ENCODE data around the gene RANBP3. TPM values are rescaled to one million over a fixed set of nuclear protein-coding genes. Genes with fewer than 3 reads are reported as not detected.
"Not testable (repeated sequence)": the region's sequence is repeated elsewhere in the genome, so short reads cannot be mapped to it uniquely, and the experiment has no call there.

Gene RANBP3
- total RNA-seq, 4 donors from 2014 or later = 58.9 to 175 (median 65.0) TPM

- H3K27me3 ChIP-seq = peaks cover 21% of the 10 kb centered on the region
- H3K4me3 ChIP-seq = no peak overlapping the region
- H3K27ac ChIP-seq = no peak overlapping the region
- intact Hi-C loops (cut with DNase I; ENCODE audit: low total_unique reads) (loop anchor here (2.0 kb wide), 1 partner anchor 87 kb away; the partner anchor contains the start of gene NRTN), in situ Hi-C loops (cut with MboI; ENCODE audit: low pct_ligation_motif_present in 1 of 4, low pct_unique_long_range_greater_than_20kb in 1 of 4, low sequenced_read_pairs in 3 of 4) (loop anchor here in 1 of 4 donors (10.0 kb wide), 1 partner anchor 87 kb away; the partner anchor contains the start of gene NRTN)
- H3K4me1 ChIP-seq = peaks cover 6 to 17% (median 12%) of the 10 kb centered on the region in 4 donors
- H3K36me3 ChIP-seq = peaks cover 0 to 15% (median 3%) of the 10 kb centered on the region in 4 donors
- 14% methylated on average over 40 of the region's 48 CpGs; no CpG with 5 or more reads in 1 of the 2 donors for WGBS, 2 donors (ENCODE audit: low coverage in 1 of 2)
- no peaks in the 10 kb centered on the region for H3K9me3 ChIP-seq
- peak; percentile 65 to 91 (median 78) for TF ChIP-seq CTCF (IDR thresholded peaks at IDR 0.05)
- TF ChIP-seq POLR2AphosphoS5 (IDR thresholded peaks at IDR 0.05) = peak in 1 of 3 donors; percentile 9
- TF ChIP-seq POLR2A (IDR thresholded peaks at IDR 0.05) = no peak
- peak; percentile 58 for DNase-seq
Observed at GRCh38 chr19:5891938-5892771, 85.8 kb downstream of the RANBP3 start.

GRCh38 chr19:5891572-5891937, 86.4 kb downstream of the RANBP3 start:
- DNase-seq = no peak
- Histone ChIP-seq H3K4me3 (no peak overlapping the region), H3K27me3 (peaks cover 21% of the 10 kb centered on the region), H3K9me3 (no peaks in the 10 kb centered on the region), H3K36me3 (peaks cover 0 to 15% (median 3%) of the 10 kb centered on the region in 4 donors), H3K4me1 (peaks cover 6 to 17% (median 12%) of the 10 kb centered on the region in 4 donors), H3K27ac (no peak overlapping the region)
- 60 to 68% methylated on average over 1 to 4 of the region's 4 CpGs for WGBS, 2 donors (ENCODE audit: low coverage in 1 of 2)
- intact Hi-C loops (cut with DNase I; ENCODE audit: low total_unique reads) (no loop called here), in situ Hi-C loops (cut with MboI; ENCODE audit: low pct_ligation_motif_present in 1 of 4, low pct_unique_long_range_greater_than_20kb in 1 of 4, low sequenced_read_pairs in 3 of 4) (loop anchor here in 1 of 4 donors (10.0 kb wide), 1 partner anchor 87 kb away; the partner anchor contains the start of gene NRTN)
- TF ChIP-seq EP300 (IDR thresholded peaks at IDR 0.05; ENCODE audit: low read depth) (no peak), CTCF (IDR thresholded peaks at IDR 0.05) (no peak), POLR2AphosphoS5 (IDR thresholded peaks at IDR 0.05) (no peak), POLR2A (IDR thresholded peaks at IDR 0.05) (no peak)

- intact Hi-C loops (cut with DNase I; ENCODE audit: low total_unique reads) = no loop called here
- peaks cover 0 to under 1% (median 0%) of the 10 kb centered on the region in 4 donors for H3K36me3 ChIP-seq
- no peaks in the 10 kb centered on the region for H3K9me3 ChIP-seq
- 40 to 49% methylated on average over 2 to 10 of the region's 10 CpGs for WGBS, 2 donors (ENCODE audit: low coverage in 1 of 2)
- H3K4me3 ChIP-seq = no peak overlapping the region
- peak overlapping the region in 3 of 4 donors; percentile 25 to 64 (median 61) for H3K27ac ChIP-seq
- no peak for DNase-seq
- TF ChIP-seq POLR2A (IDR thresholded peaks at IDR 0.05) (no peak), POLR2AphosphoS5 (IDR thresholded peaks at IDR 0.05) (no peak), CTCF (IDR thresholded peaks at IDR 0.05) (no peak), EP300 (IDR thresholded peaks at IDR 0.05; ENCODE audit: low read depth) (no peak)
- peaks cover 6 to 17% (median 12%) of the 10 kb centered on the region in 4 donors for H3K4me1 ChIP-seq
- peaks cover 21% of the 10 kb centered on the region for H3K27me3 ChIP-seq
- in situ Hi-C loops (cut with MboI; ENCODE audit: low pct_ligation_motif_present in 1 of 4, low pct_unique_long_range_greater_than_20kb in 1 of 4, low sequenced_read_pairs in 3 of 4) = loop anchor here in 1 of 4 donors (10.0 kb wide), 1 partner anchor 85 kb away; the partner anchor contains the start of gene NRTN
Observed at GRCh38 chr19:5890099-5890498, 87.8 kb downstream of the RANBP3 start.

- Histone ChIP-seq H3K36me3 (no peaks in the 10 kb centered on the region), H3K4me3 (no peak overlapping the region), H3K27me3 (peaks cover 21% of the 10 kb centered on the region), H3K9me3 (no peaks in the 10 kb centered on the region), H3K27ac (peak overlapping the region in 3 of 4 donors; percentile 60 to 64 (median 61)), H3K4me1 (peaks cover 6 to 17% (median 12%) of the 10 kb centered on the region in 4 donors)
- intact Hi-C loops (cut with DNase I; ENCODE audit: low total_unique reads) (no loop called here), in situ Hi-C loops (cut with MboI; ENCODE audit: low pct_ligation_motif_present in 1 of 4, low pct_unique_long_range_greater_than_20kb in 1 of 4, low sequenced_read_pairs in 3 of 4) (loop anchor here in 2 of 4 donors (10.0 kb wide), 2 partner anchors 75 to 85 kb away; partner anchors contain the start of gene NRTN (in 1 of the 2))
- DNase-seq = no peak
- TF ChIP-seq POLR2A (IDR thresholded peaks at IDR 0.05) (no peak), CTCF (IDR thresholded peaks at IDR 0.05) (peak in 1 of 5 experiments; percentile 10), POLR2AphosphoS5 (IDR thresholded peaks at IDR 0.05) (peak in 2 of 3 donors; percentile 41 to 65), EP300 (IDR thresholded peaks at IDR 0.05; ENCODE audit: low read depth) (no peak)
- WGBS, 2 donors (ENCODE audit: low coverage in 1 of 2) = 46 to 76% methylated on average over 5 to 17 of the region's 17 CpGs
Observed at GRCh38 chr19:5889288-5889971, 88.5 kb downstream of the RANBP3 start.

DNA sequence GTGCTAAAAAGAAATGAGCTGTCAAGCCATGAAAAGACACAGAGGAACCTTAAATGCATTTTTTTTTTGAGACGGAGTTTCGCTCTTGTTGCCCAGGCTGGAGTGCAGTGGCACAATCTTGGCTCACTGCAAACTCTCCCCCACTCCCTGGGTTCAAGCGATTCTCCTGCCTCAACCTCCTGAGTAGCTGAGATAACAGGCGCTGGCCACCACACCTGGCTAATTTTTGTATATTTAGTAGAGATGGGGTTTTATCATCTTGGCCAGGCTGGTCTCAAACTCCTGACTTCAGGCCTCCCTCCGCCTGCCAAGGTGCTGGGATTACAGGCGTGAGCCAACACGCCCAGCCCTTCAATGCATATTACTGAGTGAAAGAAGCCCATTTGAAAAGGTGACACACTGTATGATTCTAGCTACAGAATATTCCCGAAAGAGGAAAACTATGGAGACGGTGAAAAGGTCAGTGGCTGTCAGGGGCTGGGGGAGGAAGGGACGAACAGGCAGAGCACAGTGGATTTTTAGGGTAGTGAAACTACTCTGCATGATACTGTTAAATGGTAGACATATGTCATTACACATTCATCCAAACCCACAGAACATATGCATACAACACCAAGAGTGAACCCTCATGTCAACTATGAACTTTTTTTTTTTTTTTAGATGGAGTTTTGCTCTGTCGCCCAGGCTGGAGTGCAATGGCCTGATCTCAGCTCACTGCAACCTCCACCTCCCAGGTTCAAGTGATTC, 93.7 kb downstream of the RANBP3 start:
- peaks cover 29% of the 10 kb centered on the region for H3K27me3 ChIP-seq
- in situ Hi-C loops (cut with MboI; ENCODE audit: low pct_ligation_motif_present in 1 of 4, low pct_unique_long_range_greater_than_20kb in 1 of 4, low sequenced_read_pairs in 3 of 4) = loop anchor here in 2 of 4 donors (10.0 kb wide), 2 partner anchors 69 to 79 kb away; partner anchors contain the start of gene NRTN (in 1 of the 2)
- peaks cover 12 to 14% (median 12%) of the 10 kb centered on the region in 4 donors for H3K4me1 ChIP-seq
- intact Hi-C loops (cut with DNase I; ENCODE audit: low total_unique reads); H3K27ac ChIP-seq; H3K36me3 ChIP-seq; H3K4me3 ChIP-seq; DNase-seq; H3K9me3 ChIP-seq: not testable (repeated sequence)
- 68 to 74% methylated on average over 11 of the region's 11 CpGs for WGBS, 2 donors (ENCODE audit: low coverage in 1 of 2)
